AG08396 (cell line): ENCODE data around the gene RABGAP1L.
A peak's percentile ranks its signal among the peaks of the same experiment; 100 is the strongest.
"Not testable (repeated sequence)": the region's sequence is repeated elsewhere in the genome, so short reads cannot be mapped to it uniquely, and the experiment has no call there.

Source experiments
- DNase-seq: peaks from one replicate; pipeline ENCODE4 v3.0.0; 2012; ENCODE audit warnings: low spot score, mixed read lengths

The RABGAP1L gene

GRCh38 chr1:174198202-174198601 is 38.9 kb downstream of the RABGAP1L start:
- DNase-seq = no peak

GRCh38 chr1:174200746-174201145 is 41.4 kb downstream of the RABGAP1L start:
- no peak for DNase-seq

GRCh38 chr1:174204697-174205308 is 45.5 kb downstream of the RABGAP1L start:
- no peak for DNase-seq

GRCh38 chr1:174206148-174206836 is 47.0 kb downstream of the RABGAP1L start:
- DNase-seq = peak; percentile 10

GRCh38 chr1:174209347-174210187 is 50.2 kb downstream of the RABGAP1L start:
- no peak for DNase-seq

- no peak for DNase-seq
Observed at GRCh38 chr1:174211486-174211885, 52.2 kb downstream of the RABGAP1L start.

- no peak for DNase-seq
Observed at GRCh38 chr1:174215766-174216165, 56.4 kb downstream of the RABGAP1L start.

GRCh38 chr1:174217248-174217647 is 57.9 kb downstream of the RABGAP1L start:
- DNase-seq = no peak

- peak; percentile 4 for DNase-seq
Observed at GRCh38 chr1:174217787-174218574, 58.7 kb downstream of the RABGAP1L start.

- DNase-seq = no peak
Observed at GRCh38 chr1:174218983-174219382, 59.7 kb downstream of the RABGAP1L start.

- no peak for DNase-seq
Observed at GRCh38 chr1:174219606-174220370, 60.5 kb downstream of the RABGAP1L start.

GRCh38 chr1:174221681-174222080 is 62.4 kb downstream of the RABGAP1L start:
- no peak for DNase-seq

- DNase-seq = peak; percentile 39
Observed at GRCh38 chr1:174222166-174222949, 63.0 kb downstream of the RABGAP1L start.

- DNase-seq = no peak
Observed at GRCh38 chr1:174224641-174225040, 65.3 kb downstream of the RABGAP1L start.

GRCh38 chr1:174225499-174226204 is 66.3 kb downstream of the RABGAP1L start:
- no peak for DNase-seq

GRCh38 chr1:174230399-174230798 is 71.1 kb downstream of the RABGAP1L start:
- DNase-seq = no peak

GRCh38 chr1:174232761-174233160 is 73.4 kb downstream of the RABGAP1L start:
- no peak for DNase-seq

GRCh38 chr1:174238845-174239501 is 79.7 kb downstream of the RABGAP1L start:
- not testable (repeated sequence) for DNase-seq

- peak; percentile 14 for DNase-seq
Observed at GRCh38 chr1:174239541-174239940, 80.2 kb downstream of the RABGAP1L start.
